Caco-2 (cell line): ENCODE data around the gene MPHOSPH6. TPM values are rescaled to one million over a fixed set of nuclear protein-coding genes. Genes with fewer than 3 reads are reported as not detected.
A peak's percentile ranks its signal among the peaks of the same experiment; 100 is the strongest.
"Not testable (repeated sequence)": the region's sequence is repeated elsewhere in the genome, so short reads cannot be mapped to it uniquely, and the experiment has no call there.

Experiments used
- Bru-seq: library from RNA; stranded (reverse); fragments of 400-500 nt; gene quantifications from one replicate; lab custom pipeline; 2021; lab: Mats Ljungman, UMichigan
- BruChase-seq, 2 experiments: library from RNA; stranded (reverse); fragments of 400-500 nt; gene quantifications; one replicate each; lab custom pipeline; 2021; lab: Mats Ljungman, UMichigan
- BruUV-seq: library from RNA; stranded (reverse); fragments of 400-500 nt; replicated peaks from 2 replicates; lab custom pipeline; 2021; lab: Mats Ljungman, UMichigan
- CTCF ChIA-PET: fragments of 300-600 bp; sonication (Branson Sonifier 250); formaldehyde crosslinking; loops from one replicate; lab custom pipeline; 2022; ENCODE audit warnings: antibody characterized with exemption; lab: Charles Lee
- POLR2A ChIA-PET: fragments of 300-600 bp; sonication (Branson Sonifier 250); formaldehyde crosslinking; loops from one replicate; lab custom pipeline; 2022; ENCODE audit warnings: antibody characterized with exemption; lab: Charles Lee
- DNase-seq, 2 experiments: peaks; one replicate each; pipeline versions ENCODE4 v3.0.0 to v3.0.0-alpha.2; 2020 to 2022
- H3K27me3 ChIP-seq: replicated peaks from 2 replicates; pipeline ENCODE4 v1.6.0; 2011; ENCODE audit warnings: low read length; ENCODE audit not compliant: control insufficient read depth, insufficient read depth
- H3K36me3 ChIP-seq: 2 replicates; pipeline ENCODE4 v1.5.1; 2011; ENCODE audit warnings: low read length; ENCODE audit not compliant: control insufficient read depth, insufficient read depth
- H3K4me1 ChIP-seq: fragments of 250-450 bp; sonication (Bioruptor Pico); 2 replicates; pipeline ENCODE4 v1.5.1; 2020; ENCODE audit warnings: mild to moderate bottlenecking
- H3K4me3 ChIP-seq: 2 replicates; pipeline ENCODE4 v1.5.1; 2011; ENCODE audit warnings: low read depth, mild to moderate bottlenecking, control low read depth, low read length
- H3K9me3 ChIP-seq: fragments of 250-450 bp; sonication (Bioruptor Pico); 2 replicates; pipeline ENCODE4 v1.5.1; 2020; ENCODE audit warnings: mild to moderate bottlenecking, moderate library complexity
- H3K27ac Mint-ChIP-seq: one replicate; pipeline ENCODE4 v1.8.0; 2022; ENCODE audit warnings: mixed read lengths; ENCODE audit not compliant: unreplicated experiment
- H3K27me3 Mint-ChIP-seq: one replicate; pipeline ENCODE4 v1.8.0; 2022; ENCODE audit warnings: mixed read lengths; ENCODE audit not compliant: insufficient read depth, unreplicated experiment
- H3K36me3 Mint-ChIP-seq: one replicate; pipeline ENCODE4 v1.8.0; 2022; ENCODE audit warnings: mild to moderate bottlenecking, mixed read lengths; ENCODE audit not compliant: insufficient read depth, unreplicated experiment
- H3K4me1 Mint-ChIP-seq: one replicate; pipeline ENCODE4 v1.8.0; 2022; ENCODE audit warnings: low read depth, mixed read lengths; ENCODE audit not compliant: unreplicated experiment
- H3K4me3 Mint-ChIP-seq: one replicate; pipeline ENCODE4 v1.8.0; 2022; ENCODE audit warnings: mild to moderate bottlenecking, moderate library complexity, mixed read lengths; ENCODE audit not compliant: unreplicated experiment
- H3K9me3 Mint-ChIP-seq: one replicate; pipeline ENCODE4 v1.8.0; 2022; ENCODE audit warnings: mixed read lengths; ENCODE audit not compliant: unreplicated experiment
- CTCF ChIP-seq, 2 experiments: fragments of 200-600 bp in 1 of 2; IDR thresholded peaks; 1 replicate in 1 of 2; 2 replicates in 1 of 2; pipeline versions ENCODE4 v1.5.1 to v1.8.0; 2011 to 2022; ENCODE audit warnings: antibody characterized with exemption in 1 of 2, control low read depth in 1 of 2, inconsistent platforms in 1 of 2, low read depth in 1 of 2, low read length in 1 of 2, mild to moderate bottlenecking in 1 of 2, moderate library complexity in 1 of 2; ENCODE audit not compliant: insufficient read depth in 1 of 2, severe bottlenecking in 1 of 2, unreplicated experiment in 1 of 2
- intact Hi-C: fragments of 100-400 bp; cut with micrococcal nuclease; formaldehyde crosslinking; loops from one replicate; pipeline ENCODE4 v1.10.0; 2022; ENCODE audit not compliant: unreplicated experiment
- long read RNA-seq: library from polyadenylated mRNA; stranded (forward); transcript quantifications from one replicate; pipeline ENCODE4 v2.0.0, GENCODE V29; 2022
- total RNA-seq: library from RNA; stranded (reverse); gene quantifications from 2 replicates; pipeline ENCODE4 v1.2.3, GENCODE V29; 2022

The MPHOSPH6 gene, protein sequence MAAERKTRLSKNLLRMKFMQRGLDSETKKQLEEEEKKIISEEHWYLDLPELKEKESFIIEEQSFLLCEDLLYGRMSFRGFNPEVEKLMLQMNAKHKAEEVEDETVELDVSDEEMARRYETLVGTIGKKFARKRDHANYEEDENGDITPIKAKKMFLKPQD
- total RNA-seq (41.9 and 42.3 TPM in 2 replicates), Bru-seq, nascent RNA (percentile 88 among the genes with signal in this experiment), BruChase-seq, experiment 1, labeled RNA remaining after a 2-hour chase (percentile 95 among the genes with signal in this experiment), BruChase-seq, experiment 2, labeled RNA remaining after a 6-hour chase (percentile 88 among the genes with signal in this experiment)
- long read RNA-seq, transcript MPHOSPH6-201 (5 exons, 1,103 nt), result major isoform, 72 of 85 reads
- long read RNA-seq, partial matches to known transcripts, result 4 of 85 reads
- long read RNA-seq, other reads (novel, unspliced or antisense), result 9 of 85 reads

GRCh38 chr16:82169861-82170845 is at the start of gene MPHOSPH6:
Gene MPHOSPH6, minus strand, starts transcription at chr16:82170224. Its CDS starts 49 bp downstream, at chr16:82170175.
- Mint-ChIP-seq H3K36me3 (peaks cover 27% of the 10 kb centered on the region), H3K9me3 (no peaks in the 10 kb centered on the region), H3K4me3 (peak within 1 kb of the TSS; percentile 92), H3K27me3 (peaks cover 11% of the 10 kb centered on the region), H3K27ac (peak within 1 kb of the TSS; percentile 94), H3K4me1 (peaks cover 7% of the 10 kb centered on the region)
- Histone ChIP-seq H3K36me3 (no peaks in the 10 kb centered on the region; the same call in none of the 2 replicates), H3K4me3 (peak within 1 kb of the TSS; percentile 79), H3K9me3 (no peaks in the 10 kb centered on the region), H3K27me3 (no peaks in the 10 kb centered on the region), H3K4me1 (peaks cover 8% of the 10 kb centered on the region)
- no peak for TF ChIP-seq CTCF (IDR thresholded peaks at IDR 0.05; ENCODE audit: insufficient read depth in 1 of 2, low read depth in 1 of 2, low read length in 1 of 2, severe bottlenecking in 1 of 2, unreplicated experiment in 1 of 2)
- no TSS peak for BruUV-seq
- peak; percentile 90 to 94 for DNase-seq
- ChIA-PET POLR2A (interaction anchor here (0.6 to 0.8 kb wide), 6 partner anchors 17 to 508 kb away, joined by 3 to 7 read pairs (median 4); no protein-coding TSS in a partner anchor), CTCF (interaction anchor here (0.6 to 1.0 kb wide), 2 partner anchors 60 to 470 kb away, joined by 3 to 5 read pairs; no protein-coding TSS in a partner anchor)
- intact Hi-C loops, result loop anchor here (2.0 kb wide), 1 partner anchor 119 kb away; no protein-coding TSS in a partner anchor

GRCh38 chr16:82219298-82219697 is 49.3 kb upstream of the MPHOSPH6 start:
- no peaks in the 10 kb centered on the region for H3K4me1 ChIP-seq
- intact Hi-C loops, result no loop called here
- no peaks in the 10 kb centered on the region for H3K9me3 Mint-ChIP-seq
- DNase-seq, result no peak
- H3K9me3 ChIP-seq, result no peaks in the 10 kb centered on the region
- no peaks in the 10 kb centered on the region for H3K36me3 ChIP-seq
- POLR2A ChIA-PET, result no interaction called here
- no peak overlapping the region for H3K4me3 Mint-ChIP-seq
- no peaks in the 10 kb centered on the region for H3K4me1 Mint-ChIP-seq
- H3K4me3 ChIP-seq, result no peak overlapping the region
- no peak overlapping the region for H3K27ac Mint-ChIP-seq
- no TSS peak for BruUV-seq
- CTCF ChIA-PET, result interaction anchor here (0.6 kb wide), 1 partner anchor 237 kb away, joined by 4 read pairs; no protein-coding TSS in a partner anchor
- no peaks in the 10 kb centered on the region for H3K36me3 Mint-ChIP-seq
- H3K27me3 ChIP-seq, result no peaks in the 10 kb centered on the region
- peaks cover 9% of the 10 kb centered on the region for H3K27me3 Mint-ChIP-seq
- no peak for TF ChIP-seq CTCF (IDR thresholded peaks at IDR 0.05; ENCODE audit: insufficient read depth in 1 of 2, low read depth in 1 of 2, low read length in 1 of 2, severe bottlenecking in 1 of 2, unreplicated experiment in 1 of 2)

DNA sequence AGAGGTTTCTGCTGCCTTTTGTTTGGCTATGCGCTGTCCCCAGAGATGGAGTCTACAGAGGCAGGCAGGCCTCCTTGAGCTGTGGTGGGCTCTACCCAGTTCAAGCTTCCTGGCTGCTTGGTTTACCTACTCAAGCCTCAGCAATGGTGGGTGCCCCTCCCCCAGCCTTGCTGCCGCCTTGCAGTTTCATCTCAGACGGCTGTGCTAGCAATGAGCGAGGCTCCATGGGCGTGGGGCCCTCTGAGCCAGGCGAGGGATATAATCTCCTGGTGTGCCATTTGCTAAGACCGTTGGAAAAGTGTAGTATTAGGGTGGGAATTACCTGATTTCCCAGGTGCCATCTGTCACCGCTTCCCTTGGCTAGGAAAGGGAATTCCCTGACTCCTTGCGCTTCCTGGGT is 39.3 kb upstream of the MPHOSPH6 start:
- POLR2A ChIA-PET, DNase-seq, H3K27ac Mint-ChIP-seq, H3K4me1 Mint-ChIP-seq, H3K27me3 ChIP-seq, H3K4me3 Mint-ChIP-seq, CTCF ChIA-PET, H3K4me3 ChIP-seq, H3K36me3 ChIP-seq, BruUV-seq, H3K4me1 ChIP-seq, intact Hi-C loops, H3K9me3 ChIP-seq, H3K36me3 Mint-ChIP-seq: not testable (repeated sequence)
- Mint-ChIP-seq H3K9me3 (peaks cover 24% of the 10 kb centered on the region), H3K27me3 (peaks cover 14% of the 10 kb centered on the region)
